Measurements from ENCODE around the gene ITPR3.

- TF ChIP-seq POLR2A (IDR thresholded peaks at IDR 0.05) (no peak), CTCF (IDR thresholded peaks at IDR 0.05) (no peak), POLR2AphosphoS5 (IDR thresholded peaks at IDR 0.05) (no peak)
Measured at GRCh38 chr6:33677689-33678088, 56.6 kb downstream of the ITPR3 start.

Measured in prostate gland (tissue), 2 donors.